ENCODE results near the gene PPP6R2. TPM values are rescaled to one million over a fixed set of nuclear protein-coding genes. Genes with fewer than 3 reads are reported as not detected.

PPP6R2 gene
- total RNA-seq, 1 donor = 61.2 TPM

- peak overlapping the region; percentile 24 for H3K27ac ChIP-seq (ENCODE audit: low read depth, low read length)
- H4K20me1 ChIP-seq (ENCODE audit: insufficient read depth, low read length) = peaks cover 54% of the 10 kb centered on the region
- TF ChIP-seq, protein P1, sequence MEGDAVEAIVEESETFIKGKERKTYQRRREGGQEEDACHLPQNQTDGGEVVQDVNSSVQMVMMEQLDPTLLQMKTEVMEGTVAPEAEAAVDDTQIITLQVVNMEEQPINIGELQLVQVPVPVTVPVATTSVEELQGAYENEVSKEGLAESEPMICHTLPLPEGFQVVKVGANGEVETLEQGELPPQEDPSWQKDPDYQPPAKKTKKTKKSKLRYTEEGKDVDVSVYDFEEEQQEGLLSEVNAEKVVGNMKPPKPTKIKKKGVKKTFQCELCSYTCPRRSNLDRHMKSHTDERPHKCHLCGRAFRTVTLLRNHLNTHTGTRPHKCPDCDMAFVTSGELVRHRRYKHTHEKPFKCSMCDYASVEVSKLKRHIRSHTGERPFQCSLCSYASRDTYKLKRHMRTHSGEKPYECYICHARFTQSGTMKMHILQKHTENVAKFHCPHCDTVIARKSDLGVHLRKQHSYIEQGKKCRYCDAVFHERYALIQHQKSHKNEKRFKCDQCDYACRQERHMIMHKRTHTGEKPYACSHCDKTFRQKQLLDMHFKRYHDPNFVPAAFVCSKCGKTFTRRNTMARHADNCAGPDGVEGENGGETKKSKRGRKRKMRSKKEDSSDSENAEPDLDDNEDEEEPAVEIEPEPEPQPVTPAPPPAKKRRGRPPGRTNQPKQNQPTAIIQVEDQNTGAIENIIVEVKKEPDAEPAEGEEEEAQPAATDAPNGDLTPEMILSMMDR (IDR thresholded peaks at IDR 0.05; ENCODE audit: extremely low read depth, low read depth, low read length) = no peak
- H3K4me2 ChIP-seq (ENCODE audit: insufficient read depth, low read length) = peak overlapping the region; percentile 48
- H3K4me1 ChIP-seq (ENCODE audit: insufficient read depth, low read length) = peaks cover 67% of the 10 kb centered on the region
- H2AFZ ChIP-seq (ENCODE audit: low read length) = no peak overlapping the region
- no peaks in the 10 kb centered on the region for H3K27me3 ChIP-seq (ENCODE audit: insufficient read depth, low read length)
- no peaks in the 10 kb centered on the region for H3K36me3 ChIP-seq (ENCODE audit: insufficient read depth, low read length)
- DNase-seq (ENCODE audit: insufficient read length, low spot score, missing footprints) = peak; percentile 96
- no peaks in the 10 kb centered on the region for H3K9me3 ChIP-seq (ENCODE audit: low read depth, low read length)
- H3K4me3 ChIP-seq (ENCODE audit: insufficient read depth, low read length) = peak overlapping the region; percentile 13
- peaks cover 80% of the 10 kb centered on the region for H3K79me2 ChIP-seq (ENCODE audit: insufficient read depth, low read length)
Measured at GRCh38 chr22:50303848-50304527, 39.1 kb upstream of the PPP6R2 start.

DNA sequence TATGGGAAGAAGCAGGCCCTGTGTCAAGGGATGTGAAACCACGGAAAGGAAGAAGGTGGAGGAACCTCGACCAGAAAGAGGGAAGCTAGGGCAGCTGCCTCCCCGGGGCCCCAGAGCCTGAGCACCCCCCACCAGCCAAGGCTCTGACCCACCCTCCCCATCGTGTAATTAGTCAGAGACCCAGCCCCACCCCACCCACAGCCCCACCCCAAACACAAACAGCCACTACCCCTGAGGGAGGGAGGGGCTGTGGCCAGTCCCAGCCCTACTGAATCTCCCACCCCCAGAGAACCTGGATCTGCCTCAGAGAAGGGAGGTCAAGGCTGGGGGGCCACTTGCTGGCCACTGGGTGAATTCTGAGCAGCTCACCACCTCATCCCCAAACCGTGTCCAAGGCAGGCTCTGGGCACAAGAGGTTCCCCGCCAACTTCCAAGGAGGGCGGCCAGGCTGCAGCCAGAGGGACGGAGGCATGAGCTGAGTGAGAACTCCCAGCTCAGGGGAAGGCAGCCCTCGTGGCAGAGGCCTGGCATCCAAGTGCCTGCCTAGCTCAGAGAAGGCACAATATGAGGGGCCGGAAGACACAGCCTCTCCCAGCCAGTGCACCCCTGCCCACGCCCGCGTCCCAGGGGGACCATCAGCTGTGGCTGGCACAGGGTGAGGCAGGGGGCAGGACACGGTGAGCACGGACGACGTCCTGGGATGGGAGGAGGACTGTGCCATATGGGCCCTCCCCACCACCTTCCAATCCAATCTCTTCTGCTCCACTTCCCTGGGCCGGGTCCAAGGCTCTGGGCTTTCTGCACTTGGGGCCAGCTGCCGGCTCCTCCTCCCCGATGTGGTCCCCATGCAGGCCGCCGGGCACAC lies 38.4 kb upstream of the PPP6R2 start:
- H4K20me1 ChIP-seq (ENCODE audit: insufficient read depth, low read length) = peaks cover 53% of the 10 kb centered on the region
- peak overlapping the region; percentile 87 for H3K4me3 ChIP-seq (ENCODE audit: insufficient read depth, low read length)
- peak overlapping the region; percentile 96 for H3K27ac ChIP-seq (ENCODE audit: low read depth, low read length)
- H3K9me3 ChIP-seq (ENCODE audit: low read depth, low read length) = no peaks in the 10 kb centered on the region
- H3K4me1 ChIP-seq (ENCODE audit: insufficient read depth, low read length) = peaks cover 73% of the 10 kb centered on the region
- H2AFZ ChIP-seq (ENCODE audit: low read length) = no peak overlapping the region
- H3K27me3 ChIP-seq (ENCODE audit: insufficient read depth, low read length) = no peaks in the 10 kb centered on the region
- peaks cover 73% of the 10 kb centered on the region for H3K79me2 ChIP-seq (ENCODE audit: insufficient read depth, low read length)
- no peaks in the 10 kb centered on the region for H3K36me3 ChIP-seq (ENCODE audit: insufficient read depth, low read length)
- TF ChIP-seq, protein P1 (IDR thresholded peaks at IDR 0.05; ENCODE audit: extremely low read depth, low read depth, low read length) = no peak
- peak overlapping the region; percentile 91 for H3K4me2 ChIP-seq (ENCODE audit: insufficient read depth, low read length)
- DNase-seq (ENCODE audit: insufficient read length, low spot score, missing footprints) = peak; percentile 95

GRCh38 chr22:50305393-50305922 lies 37.7 kb upstream of the PPP6R2 start:
- no peak for DNase-seq (ENCODE audit: insufficient read length, low spot score, missing footprints)
- Histone ChIP-seq H3K4me1 (ENCODE audit: insufficient read depth, low read length) (peaks cover 73% of the 10 kb centered on the region), H2AFZ (ENCODE audit: low read length) (no peak overlapping the region), H3K4me3 (ENCODE audit: insufficient read depth, low read length) (peak overlapping the region; percentile 87), H3K79me2 (ENCODE audit: insufficient read depth, low read length) (peaks cover 66% of the 10 kb centered on the region), H3K36me3 (ENCODE audit: insufficient read depth, low read length) (no peaks in the 10 kb centered on the region), H3K27ac (ENCODE audit: low read depth, low read length) (peak overlapping the region; percentile 96), H3K27me3 (ENCODE audit: insufficient read depth, low read length) (no peaks in the 10 kb centered on the region), H3K4me2 (ENCODE audit: insufficient read depth, low read length) (peak overlapping the region; percentile 91), H3K9me3 (ENCODE audit: low read depth, low read length) (no peaks in the 10 kb centered on the region), H4K20me1 (ENCODE audit: insufficient read depth, low read length) (peaks cover 49% of the 10 kb centered on the region)
- TF ChIP-seq, protein P1 (IDR thresholded peaks at IDR 0.05; ENCODE audit: extremely low read depth, low read depth, low read length) = no peak
